GM12878 (cell line): ENCODE measurements around the gene KDM4D.

Experiments used
- SREBF1 ChIP-seq: IDR thresholded peaks from 2 replicates; pipeline ENCODE4 v1.6.1; 2012; ENCODE audit warnings: mild to moderate bottlenecking, low read length
- TF ChIP-seq, protein P1 (sequence below): IDR thresholded peaks from 2 replicates; pipeline ENCODE4 v1.6.1; 2011; ENCODE audit warnings: low read depth, low read length, improper control_type of control experiment, borderline replicate concordance

DNA sequence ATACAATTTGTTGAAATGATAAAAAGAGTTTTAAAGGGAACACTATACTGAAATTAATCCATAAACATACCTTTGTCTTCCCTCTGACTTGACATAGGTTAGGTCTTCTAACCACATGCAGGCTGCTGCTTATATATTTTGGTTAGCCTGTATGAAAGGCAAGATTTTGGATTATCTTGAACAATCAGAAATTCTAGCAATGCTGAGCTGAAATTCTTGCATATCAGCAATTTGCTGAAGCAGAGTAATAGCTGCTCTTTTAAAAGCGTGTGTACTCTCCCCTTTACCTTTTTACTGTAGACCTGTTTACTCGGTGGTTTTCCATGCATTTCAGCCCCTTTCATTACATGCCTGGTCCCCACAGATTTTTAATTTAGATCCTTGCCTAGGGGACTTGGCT, 34.2 kb upstream of the KDM4D start:
- no peak for TF ChIP-seq SREBF1
- TF ChIP-seq, protein P1, sequence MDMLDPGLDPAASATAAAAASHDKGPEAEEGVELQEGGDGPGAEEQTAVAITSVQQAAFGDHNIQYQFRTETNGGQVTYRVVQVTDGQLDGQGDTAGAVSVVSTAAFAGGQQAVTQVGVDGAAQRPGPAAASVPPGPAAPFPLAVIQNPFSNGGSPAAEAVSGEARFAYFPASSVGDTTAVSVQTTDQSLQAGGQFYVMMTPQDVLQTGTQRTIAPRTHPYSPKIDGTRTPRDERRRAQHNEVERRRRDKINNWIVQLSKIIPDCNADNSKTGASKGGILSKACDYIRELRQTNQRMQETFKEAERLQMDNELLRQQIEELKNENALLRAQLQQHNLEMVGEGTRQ: no peak
